Cardiac fibroblast (primary cell): Measurements from ENCODE around the gene ERO1B.

Experiments
- DNase-seq, 2 donors: peaks; one replicate each; pipeline versions ENCODE4 v3.0.0 to v3.0.0-alpha.2; 2010; ENCODE audit warnings: low read depth in 2 of 2
- H3K4me3 ChIP-seq, 2 donors: replicated peaks in 1 of 2; 1 replicate in 1 of 2; 2 replicates in 1 of 2; pipeline ENCODE4 v1.5.1; 2011; ENCODE audit warnings: low read depth in 2 of 2, low read length in 2 of 2, mild to moderate bottlenecking in 2 of 2, moderate library complexity in 1 of 2
- CTCF ChIP-seq: IDR thresholded peaks from one replicate; pipeline ENCODE4 v1.5.1; 2011; ENCODE audit warnings: low read depth, mild to moderate bottlenecking, low read length, inconsistent platforms

ERO1B gene

DNA sequence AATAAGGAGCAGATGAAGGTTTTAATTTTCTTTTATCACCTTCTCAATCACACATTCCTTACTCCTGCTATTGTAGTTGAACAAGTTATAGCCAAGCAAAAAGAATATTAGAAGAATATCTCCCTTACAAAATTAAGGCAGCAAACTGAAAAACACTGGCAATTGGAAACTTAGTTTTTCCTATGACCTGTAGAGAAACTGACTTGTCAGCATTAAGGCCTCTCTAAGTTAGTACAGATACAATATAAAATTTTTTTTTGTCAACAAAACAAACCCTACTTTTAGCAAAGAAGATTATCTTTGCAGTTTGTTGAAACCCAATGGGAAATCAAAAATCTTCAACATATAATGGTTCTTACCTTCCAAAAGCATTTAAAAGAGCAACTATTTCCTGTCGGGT, 61.3 kb downstream of the ERO1B start:
- no peak for TF ChIP-seq CTCF
- DNase-seq = no peak
- H3K4me3 ChIP-seq = no peak overlapping the region

DNA sequence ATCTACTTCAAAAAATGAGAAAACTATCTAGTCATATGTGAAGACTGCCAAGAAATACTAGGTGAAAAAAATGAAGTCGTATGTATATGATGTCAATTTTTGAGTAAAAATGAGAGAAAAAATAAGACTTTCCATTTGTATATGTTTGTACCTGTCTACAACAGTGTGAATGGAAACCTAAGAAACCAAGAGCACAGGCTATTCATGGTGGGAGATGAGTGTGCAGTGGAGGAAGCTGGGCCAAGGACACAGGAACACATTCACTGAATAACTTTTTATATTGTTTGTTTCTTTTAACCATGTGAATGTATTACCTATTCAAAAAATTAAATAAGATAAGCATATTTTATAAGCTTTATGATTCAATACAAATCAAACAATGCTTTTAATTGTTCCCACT, 67.0 kb downstream of the ERO1B start:
- DNase-seq = no peak
- TF ChIP-seq CTCF = no peak
- H3K4me3 ChIP-seq = no peak overlapping the region

DNA sequence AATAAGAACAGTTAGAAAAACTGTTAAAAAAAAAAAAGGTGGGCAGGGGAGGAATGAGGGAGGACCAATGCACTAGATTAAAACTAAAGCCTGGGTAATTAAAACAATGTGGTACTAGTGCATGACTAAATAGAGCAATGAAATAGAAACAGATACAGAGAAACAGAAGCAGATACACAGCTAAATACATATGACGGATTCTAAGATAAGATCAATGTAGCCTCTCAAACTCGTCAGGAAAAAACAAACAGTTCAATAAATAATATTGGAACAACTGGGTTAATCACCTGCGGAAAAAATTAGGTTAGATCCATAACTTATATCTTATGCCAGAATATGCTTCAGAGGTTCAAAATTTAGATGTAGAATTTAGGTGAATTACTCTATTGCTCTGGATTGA, 68.2 kb downstream of the ERO1B start:
- DNase-seq = no peak
- no peak overlapping the region for H3K4me3 ChIP-seq
- no peak for TF ChIP-seq CTCF

DNA sequence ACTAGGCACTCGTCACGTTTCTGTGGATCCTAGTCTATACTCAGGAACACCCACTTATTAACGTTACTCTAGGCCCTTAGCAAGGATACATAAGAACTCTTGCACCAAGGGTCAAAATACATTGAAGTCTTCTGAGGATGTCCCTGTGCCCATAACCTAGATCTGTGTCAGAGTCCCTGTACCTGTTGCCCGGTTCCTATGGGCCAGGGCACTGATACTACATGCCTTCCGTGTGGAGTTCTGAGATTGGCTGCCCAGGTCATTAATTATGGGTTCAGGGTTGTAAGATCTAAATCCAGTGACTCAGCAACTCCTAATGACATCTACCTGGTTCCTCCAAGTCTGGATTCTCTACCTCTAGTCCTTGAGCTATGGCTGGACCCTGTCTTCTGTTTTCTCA, 69.9 kb downstream of the ERO1B start:
- no peak for DNase-seq
- no peak for TF ChIP-seq CTCF
- no peak overlapping the region for H3K4me3 ChIP-seq

DNA sequence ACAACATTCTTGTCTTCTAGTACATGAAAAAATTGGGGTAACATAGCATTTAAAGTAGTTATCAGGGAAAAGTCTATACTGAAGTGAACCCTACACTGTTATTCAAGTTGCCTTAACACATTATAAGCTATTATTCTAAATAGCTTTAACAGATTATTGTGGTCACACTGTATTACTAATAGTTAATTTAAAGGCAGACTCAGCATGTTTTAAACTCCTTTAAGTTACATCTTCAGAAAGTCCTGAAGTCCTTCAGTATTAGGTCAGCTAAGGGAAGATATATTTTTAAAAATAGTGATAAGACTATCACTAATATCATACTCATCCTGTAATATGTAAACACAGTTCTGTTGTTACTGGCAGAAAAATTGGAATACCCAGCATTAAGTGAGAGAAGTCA, 72.0 kb downstream of the ERO1B start:
- no peak for DNase-seq
- TF ChIP-seq CTCF = no peak
- no peak overlapping the region for H3K4me3 ChIP-seq

GRCh38 chr1:236209185-236209584, 72.6 kb downstream of the ERO1B start:
- TF ChIP-seq CTCF = no peak
- no peak for DNase-seq
- H3K4me3 ChIP-seq = no peak overlapping the region

DNA sequence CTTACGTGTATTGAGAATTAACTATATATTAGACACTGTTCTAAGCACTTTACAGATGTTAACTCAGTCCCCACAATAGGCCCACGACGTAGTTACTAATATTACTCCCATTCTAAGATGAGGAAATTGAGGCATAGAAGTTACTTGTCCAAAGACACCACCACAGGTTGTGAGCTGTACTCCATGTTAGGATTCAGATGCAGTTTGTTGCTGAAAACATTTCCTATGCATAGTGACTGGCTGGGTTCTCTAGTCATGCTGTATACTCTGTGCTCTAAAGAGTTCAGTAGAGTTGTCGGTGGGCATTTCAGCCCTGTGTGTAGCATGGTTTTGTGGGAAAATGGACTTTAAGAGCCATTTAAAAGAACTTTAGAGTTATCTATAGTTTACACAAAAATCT, 74.2 kb downstream of the ERO1B start:
- no peak overlapping the region for H3K4me3 ChIP-seq
- no peak for DNase-seq
- TF ChIP-seq CTCF = no peak
